GM19240 (cell line): ENCODE data around the gene WHRN.
A peak's percentile ranks its signal among the peaks of the same experiment; 100 is the strongest.

Experiments used
- DNase-seq: peaks from one replicate; pipeline ENCODE4 v3.0.0; 2011; ENCODE audit warnings: low spot score; ENCODE audit not compliant: insufficient read length

Gene WHRN

DNA sequence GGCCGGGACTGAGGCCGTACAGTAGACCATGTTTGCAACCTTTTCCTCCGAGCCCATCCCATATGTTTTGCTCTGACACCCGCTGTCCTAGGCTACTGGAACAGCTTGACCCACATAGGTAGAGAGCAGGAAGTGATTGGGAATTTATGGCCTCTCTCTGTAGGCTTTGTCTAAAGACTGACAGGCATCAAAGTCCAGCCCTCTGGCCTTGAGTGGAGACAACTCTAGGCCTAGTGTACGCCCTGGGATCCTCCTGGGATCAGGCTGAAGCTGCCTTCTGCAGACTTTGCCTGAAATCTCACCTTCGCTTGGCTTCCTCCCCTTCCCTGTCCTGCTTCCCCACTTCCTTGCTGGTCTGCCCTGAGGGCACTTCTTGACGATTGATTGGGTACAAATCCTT, 103.9 kb downstream of the WHRN start:
- no peak for DNase-seq

- DNase-seq = no peak
Measured at GRCh38 chr9:114400772-114401171, 104.5 kb downstream of the WHRN start.

DNA sequence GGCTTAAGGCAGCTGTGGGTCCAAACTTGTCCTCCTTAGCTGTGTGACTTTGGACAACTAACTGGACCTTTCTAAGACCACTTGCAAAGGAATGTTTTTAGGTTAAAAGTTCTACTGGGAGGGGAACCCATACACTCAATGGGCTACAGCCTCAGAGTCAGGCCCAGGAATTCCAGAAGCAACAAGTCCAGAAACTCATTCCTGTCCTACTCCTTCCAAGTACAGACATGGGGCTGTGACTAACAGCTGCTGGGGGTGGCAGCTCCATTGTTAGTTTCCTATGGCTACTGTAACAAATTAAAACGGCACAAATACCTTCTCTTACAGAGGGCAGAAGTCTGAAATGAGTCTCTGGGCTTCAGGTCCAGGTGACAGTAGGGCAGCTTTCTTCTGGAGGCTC, 105.1 kb downstream of the WHRN start:
- DNase-seq = no peak

- DNase-seq = no peak
Measured at GRCh38 chr9:114399381-114399780, 105.9 kb downstream of the WHRN start.

GRCh38 chr9:114397848-114398605, 107.2 kb downstream of the WHRN start:
- DNase-seq = peak; percentile 91

DNA sequence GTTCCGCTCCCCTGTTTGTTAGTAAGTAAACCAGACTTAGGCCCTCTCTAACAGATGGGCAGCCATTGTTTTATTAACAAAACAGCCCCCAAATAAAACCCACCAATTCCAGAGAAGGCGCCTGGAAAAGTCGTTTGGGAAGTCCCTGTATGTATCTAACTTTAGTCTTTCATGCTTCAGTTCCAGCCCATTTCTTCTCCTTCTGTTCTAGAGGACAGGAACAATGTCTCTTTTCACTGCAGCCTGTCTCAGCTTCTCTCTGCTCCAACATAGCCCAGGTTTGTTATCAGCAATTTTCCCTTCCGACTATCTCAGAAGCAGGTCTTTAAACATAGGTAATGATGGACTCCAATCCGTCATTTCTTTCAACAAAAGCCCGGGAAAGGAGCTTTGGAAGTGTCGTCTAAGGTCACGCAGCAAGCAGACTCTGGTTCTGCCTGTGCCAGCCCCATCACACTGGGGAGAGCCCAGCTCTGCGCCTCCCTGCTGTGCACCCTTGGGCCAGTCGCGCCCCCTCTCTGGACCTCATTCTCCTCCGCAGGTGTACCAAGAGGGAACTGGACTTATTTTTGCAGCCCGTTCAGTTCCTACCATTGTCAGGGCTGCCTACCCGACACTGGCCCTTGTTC, 107.9 kb downstream of the WHRN start:
- DNase-seq = no peak

DNA sequence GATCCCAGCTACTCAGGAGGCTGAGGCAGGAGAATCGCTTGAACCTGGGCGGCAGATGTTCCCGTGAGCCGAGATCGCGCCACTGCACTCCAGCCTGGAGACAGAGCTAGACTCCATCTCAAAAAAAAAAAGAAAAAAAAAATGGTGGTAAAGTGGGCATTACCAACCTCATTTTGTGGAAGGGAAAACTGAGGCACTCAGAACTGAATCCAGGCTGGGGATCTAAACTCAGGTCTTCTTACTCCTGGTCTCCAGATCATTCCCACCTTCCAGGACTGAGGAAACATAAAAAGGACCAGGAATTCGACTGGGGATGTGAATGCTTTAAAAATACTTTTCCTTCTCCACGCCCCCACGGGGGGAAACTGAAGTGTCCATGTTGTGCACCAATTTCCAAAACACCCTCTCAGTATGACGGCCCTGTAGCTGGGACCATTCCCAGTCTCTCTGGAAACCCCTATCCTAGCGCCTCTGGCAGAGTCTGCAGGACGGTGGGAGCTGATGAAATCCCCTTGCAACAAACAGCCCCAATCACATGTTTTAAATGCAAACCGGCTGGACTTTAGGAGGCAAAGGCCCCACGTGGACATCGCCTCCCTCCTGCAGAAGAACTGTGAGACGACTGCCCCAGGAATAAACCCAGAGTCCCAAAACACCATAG, 108.6 kb downstream of the WHRN start:
- DNase-seq = no peak

DNA sequence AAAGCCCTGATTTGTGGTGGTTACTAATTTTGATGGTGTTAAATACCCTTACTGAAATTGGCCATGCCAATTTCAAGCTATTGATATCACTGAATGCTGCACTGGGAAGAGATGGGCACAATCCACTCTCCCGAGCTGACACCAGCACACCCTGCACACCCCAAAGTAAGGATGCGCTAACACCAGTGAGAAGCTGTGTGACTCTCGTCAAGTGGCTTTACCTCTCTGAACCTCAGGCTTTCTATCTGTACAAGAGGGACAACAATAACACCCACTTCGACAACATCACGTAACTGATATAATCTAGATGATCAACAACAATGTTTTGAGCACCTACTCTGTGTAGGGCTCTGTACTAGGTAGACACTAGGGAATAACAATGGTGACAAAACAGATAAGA, 109.5 kb downstream of the WHRN start:
- DNase-seq = no peak

- DNase-seq = no peak
Measured at GRCh38 chr9:114395334-114395617, 110.0 kb downstream of the WHRN start.

DNA sequence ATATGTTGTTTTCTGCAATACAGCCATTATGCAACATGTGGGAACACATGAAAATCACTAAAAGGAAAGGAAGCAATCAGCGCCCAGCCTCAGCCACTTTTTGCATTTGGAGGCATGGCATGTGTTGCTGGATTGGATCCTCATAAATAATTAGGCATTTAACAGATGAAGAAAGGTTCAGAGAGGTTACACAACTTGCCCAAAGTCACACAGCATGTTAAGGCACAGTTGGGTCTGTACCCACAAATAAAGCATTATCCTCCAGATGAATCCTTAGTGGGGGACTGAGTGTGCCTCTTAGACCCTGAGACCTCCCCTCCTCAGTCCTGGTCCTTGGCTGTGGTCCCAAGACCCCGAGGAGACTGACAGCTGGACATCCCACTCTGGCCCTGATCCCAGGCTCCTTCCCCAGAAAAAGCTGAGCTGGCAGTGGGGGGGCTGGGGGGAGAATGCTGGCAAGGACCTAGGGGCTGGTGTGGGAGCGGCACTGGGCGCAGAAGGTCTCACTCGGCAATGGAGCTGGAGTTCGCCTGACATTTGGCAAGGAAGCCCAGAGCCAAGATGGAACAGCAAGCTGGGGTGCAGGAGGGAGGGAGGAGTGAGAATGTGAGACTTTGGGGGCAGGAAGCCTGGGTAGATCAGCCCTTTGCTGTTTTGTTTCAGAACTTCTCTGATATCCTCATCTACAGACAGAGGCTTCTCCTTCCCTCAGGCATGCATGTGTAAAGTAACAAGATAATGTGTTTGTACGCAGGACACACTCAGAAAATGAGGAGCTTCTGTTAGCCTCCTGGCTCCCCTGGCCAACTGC, 110.5 kb downstream of the WHRN start:
- DNase-seq = no peak

DNA sequence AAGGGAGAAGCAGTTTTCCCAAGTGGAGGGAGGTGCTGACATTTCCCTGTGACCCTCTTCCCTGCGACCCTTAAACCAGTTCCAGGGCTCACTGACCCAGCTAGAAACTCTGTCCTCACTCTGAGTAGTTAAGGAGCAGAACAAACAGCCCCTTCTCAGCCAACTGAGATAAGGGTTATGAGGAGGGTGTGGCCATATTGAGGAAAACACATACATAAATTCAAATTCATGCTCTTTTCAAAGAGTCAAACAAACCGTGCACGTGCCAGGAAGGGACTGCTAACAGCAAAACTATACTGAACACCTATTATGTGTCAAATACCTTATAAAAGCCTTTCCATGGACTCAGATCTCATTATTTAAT, 112.5 kb downstream of the WHRN start:
- DNase-seq = no peak

DNA sequence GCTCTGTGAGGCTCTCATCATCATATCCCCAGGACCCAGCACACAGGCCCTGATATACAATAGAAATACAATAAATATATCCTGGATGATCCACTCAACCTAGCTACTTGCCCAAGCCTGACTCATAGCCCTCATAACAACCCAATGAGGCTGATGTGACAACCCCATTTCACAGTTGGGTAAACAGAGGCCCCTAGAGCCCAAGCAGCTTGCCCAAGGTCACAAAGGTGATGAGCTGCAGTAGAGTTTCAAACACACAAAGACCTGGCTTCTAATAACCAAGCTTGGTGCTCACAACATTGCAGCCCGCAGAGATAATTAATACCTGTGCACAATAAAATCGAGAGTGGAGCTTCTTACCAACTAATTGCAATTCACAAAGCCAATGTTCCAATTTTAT, 114.3 kb downstream of the WHRN start:
- no peak for DNase-seq

- no peak for DNase-seq
Measured at GRCh38 chr9:114389612-114390368, 115.5 kb downstream of the WHRN start.

DNA sequence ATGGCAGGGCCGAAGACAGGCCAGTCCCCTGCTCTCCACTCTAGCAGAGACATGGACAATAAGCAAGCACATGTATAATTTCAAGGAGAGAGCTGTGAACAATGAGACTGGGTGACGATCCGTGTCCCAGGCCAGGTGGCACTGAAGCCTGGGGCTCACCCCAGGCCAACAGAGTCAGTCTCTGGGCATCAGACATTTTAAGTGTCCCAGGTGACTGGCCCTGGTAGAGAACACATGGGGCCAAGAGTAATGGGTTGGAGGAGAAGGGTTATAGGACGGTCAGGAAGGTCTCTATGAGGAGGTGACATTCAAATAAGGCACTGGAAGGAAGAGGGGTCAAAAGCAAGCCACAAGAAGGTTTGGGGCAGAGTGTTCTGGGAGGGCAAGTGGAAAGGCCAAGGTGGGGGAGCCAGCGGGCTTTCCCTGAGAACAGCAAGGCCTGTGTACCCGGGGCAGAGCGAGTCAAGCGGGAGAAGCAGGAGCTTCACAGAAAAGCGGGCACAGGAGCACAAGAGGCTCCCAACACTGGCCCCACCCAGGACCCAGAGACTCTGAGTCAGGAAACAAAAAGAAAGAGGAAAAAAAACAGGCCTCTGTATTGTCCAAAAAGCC, 116.4 kb downstream of the WHRN start:
- no peak for DNase-seq

GRCh38 chr9:114388357-114388682, 117.0 kb downstream of the WHRN start:
- DNase-seq = no peak

- no peak for DNase-seq
Measured at GRCh38 chr9:114387680-114388356, 117.5 kb downstream of the WHRN start, which contains the start of gene AKNA. Gene AKNA, minus strand, starts transcription at chr9:114387982. Its CDS starts 6,649 bp downstream, at chr9:114381333.

DNA sequence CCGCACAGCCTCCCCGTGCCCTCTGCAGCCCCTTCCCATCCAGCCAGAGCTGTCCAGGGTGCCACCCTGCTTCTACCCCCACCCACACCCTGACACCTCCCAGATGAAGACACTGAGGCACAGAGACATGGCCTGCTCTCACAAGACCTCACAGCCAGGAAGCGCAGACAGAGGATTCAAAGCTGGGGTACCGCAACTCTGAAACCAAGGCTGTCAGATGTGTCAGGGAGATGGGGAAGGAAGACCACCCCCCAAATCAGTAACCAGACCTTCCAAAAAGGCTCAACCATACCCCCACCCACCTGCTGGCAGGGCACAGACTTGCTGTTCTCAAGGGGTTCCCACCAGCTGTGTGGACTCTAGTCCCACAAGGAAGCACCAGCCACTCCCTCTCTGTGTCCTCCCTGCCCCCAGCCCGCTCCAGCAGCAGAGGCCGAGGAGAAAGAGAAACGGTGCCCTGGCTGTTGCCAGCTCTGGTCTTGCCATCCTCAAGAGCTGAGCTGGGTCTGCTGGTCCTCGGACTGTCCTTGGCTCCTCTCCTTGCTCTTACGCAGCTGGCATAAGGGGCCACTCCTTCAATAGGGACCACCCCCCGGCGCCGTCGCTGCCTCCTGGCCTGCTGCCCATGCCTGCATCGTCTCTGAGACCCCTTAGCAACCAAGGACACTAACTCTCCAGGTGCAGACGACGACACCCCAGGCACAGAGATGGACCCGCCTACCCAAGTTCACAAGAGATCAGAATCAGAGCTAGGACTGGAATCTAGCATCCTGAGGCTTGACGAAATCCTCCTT, 118.2 kb downstream of the WHRN start:
- no peak for DNase-seq

DNA sequence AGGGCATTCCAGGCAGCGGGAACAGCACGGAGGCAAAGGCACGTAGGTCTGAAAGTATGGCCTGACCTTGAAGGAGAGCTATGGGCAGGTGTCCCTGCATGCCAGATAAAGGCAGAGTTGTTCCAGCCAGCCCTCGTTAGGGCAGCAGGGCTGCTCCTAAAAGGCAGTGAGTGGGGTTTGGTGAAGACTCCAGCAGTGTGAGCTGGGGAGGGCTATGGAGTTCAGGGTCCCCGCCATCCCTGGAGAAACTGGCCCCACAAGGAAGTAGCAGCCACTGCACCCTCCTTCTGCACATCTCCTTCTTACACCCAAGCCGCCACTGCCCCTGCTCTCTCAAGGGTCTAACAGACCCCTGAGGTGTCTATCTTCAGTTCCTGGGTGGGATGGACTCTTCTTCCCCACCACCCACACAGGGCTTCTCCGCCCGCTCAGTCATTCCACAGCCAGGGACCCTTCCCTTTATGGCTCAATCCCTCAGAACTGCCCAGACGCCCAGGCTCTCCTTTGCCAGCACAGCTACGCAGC, 118.8 kb downstream of the WHRN start:
- DNase-seq = no peak

DNA sequence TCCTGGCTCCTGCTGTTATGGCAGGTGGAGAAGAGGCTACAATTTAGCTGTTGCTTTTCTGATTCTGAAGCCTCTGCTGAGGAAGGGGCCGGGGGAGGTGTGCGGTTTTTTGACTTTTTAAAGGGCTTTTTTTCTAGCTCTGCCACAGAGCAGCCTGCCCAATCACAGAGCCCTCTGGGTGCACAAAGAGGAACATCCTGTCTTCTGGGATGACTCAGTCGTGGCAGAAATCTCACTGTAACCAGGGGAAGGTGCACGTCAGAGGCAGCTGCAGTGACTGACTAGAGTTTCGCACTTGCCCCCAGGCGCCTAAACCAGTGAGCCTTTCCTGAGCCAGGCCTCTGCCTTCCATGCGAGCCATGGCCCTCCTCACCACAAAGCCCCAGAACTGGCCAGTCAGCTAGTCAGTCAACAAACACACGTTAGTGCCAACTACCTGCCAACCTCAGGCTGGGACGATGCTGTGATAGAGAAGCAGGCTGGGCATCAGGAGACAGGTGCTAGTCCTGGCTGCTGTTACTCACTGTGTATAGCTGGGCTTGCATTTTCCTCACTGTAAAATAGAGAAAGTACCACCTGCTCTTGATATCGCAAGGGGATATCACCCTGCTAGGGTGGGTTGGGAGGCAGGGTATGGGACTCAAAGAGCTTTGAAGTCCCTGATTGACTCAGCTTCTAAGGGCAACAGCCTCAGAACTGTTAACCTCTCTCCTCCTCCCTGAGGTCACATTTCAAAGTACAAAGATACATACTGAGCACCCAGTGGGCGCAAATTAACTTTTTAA, 119.7 kb downstream of the WHRN start:
- DNase-seq = no peak
